Bronchial epithelial cell (primary cell): ENCODE measurements around the gene SAMD10. TPM values are rescaled to one million over a fixed set of nuclear protein-coding genes. Genes with fewer than 3 reads are reported as not detected.
"Not testable (repeated sequence)": the region's sequence is repeated elsewhere in the genome, so short reads cannot be mapped to it uniquely, and the experiment has no call there.

Experiments used
- DNase-seq: peaks from one replicate; pipeline ENCODE4 v3.0.0-alpha.2; 2010; ENCODE audit warnings: low read depth
- FAIRE-seq: peaks from 2 replicates; lab custom pipeline; 2011; peaks lifted over from hg19 to GRCh38; lab: Jason Lieb, UNC
- H3K27me3 ChIP-seq: 2 replicates; pipeline ENCODE4 v1.5.1; 2011; ENCODE audit warnings: low read length; ENCODE audit not compliant: control insufficient read depth, insufficient read depth
- H3K36me3 ChIP-seq: 2 replicates; pipeline ENCODE4 v1.5.1; 2011; ENCODE audit warnings: low read length; ENCODE audit not compliant: control insufficient read depth, insufficient read depth
- H3K4me3 ChIP-seq: 2 replicates; pipeline ENCODE4 v1.5.1; 2011; ENCODE audit warnings: mild to moderate bottlenecking, low read depth, low read length, control low read depth
- CTCF ChIP-seq: IDR thresholded peaks from 2 replicates; pipeline ENCODE4 v1.5.1; 2011; ENCODE audit warnings: mild to moderate bottlenecking, moderate library complexity, low read length, control low read depth, inconsistent platforms; ENCODE audit not compliant: insufficient read depth, severe bottlenecking
- total RNA-seq: library from RNA; depleted of rRNA; stranded (reverse); fragments of >200 nt; gene quantifications from 2 replicates; pipeline ENCODE4 v1.2.1, GENCODE V29; 2014

SAMD10 gene
- total RNA-seq, 1 donor from 2014 or later: 1.1 TPM

DNA sequence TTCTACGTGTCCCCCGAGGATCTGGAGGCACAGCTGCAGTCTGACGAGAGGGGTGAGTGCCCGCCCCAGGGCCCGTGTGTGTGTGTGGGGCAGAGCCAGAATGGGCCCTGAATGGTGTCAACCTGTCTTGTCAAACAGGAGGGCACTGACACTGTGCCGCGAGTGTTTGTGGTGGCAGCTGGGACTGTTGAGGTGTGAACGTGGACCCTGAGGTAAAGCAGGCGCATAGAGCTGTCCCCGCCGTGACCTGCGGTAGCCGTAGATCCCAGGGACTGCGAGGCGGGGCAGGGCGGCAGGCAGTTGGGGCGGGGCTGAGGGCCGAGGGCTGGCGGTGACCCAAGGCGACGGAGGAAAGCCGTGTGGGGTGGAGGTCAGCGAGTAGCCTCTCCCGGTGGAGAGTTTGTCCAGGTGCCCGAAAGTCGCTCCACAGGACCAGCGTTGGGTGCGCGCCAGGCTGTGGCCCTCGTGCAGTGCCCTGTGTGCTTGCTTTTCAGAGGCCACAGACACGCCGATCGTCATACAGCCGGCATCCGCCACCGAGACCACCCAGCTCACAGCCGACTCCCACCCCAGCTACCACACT is 48.4 kb downstream of the SAMD10 start:
- no peak overlapping the region for H3K4me3 ChIP-seq
- FAIRE-seq (no peak), DNase-seq (no peak)
- peaks cover 47% of the 10 kb centered on the region for H3K36me3 ChIP-seq
- H3K27me3 ChIP-seq: no peaks in the 10 kb centered on the region
- no peak for TF ChIP-seq CTCF

GRCh38 chr20:63929473-63929883 is 50.0 kb downstream of the SAMD10 start:
- peaks cover 40% of the 10 kb centered on the region for H3K36me3 ChIP-seq
- not testable (repeated sequence) for DNase-seq, H3K27me3 ChIP-seq, FAIRE-seq, H3K4me3 ChIP-seq

DNA sequence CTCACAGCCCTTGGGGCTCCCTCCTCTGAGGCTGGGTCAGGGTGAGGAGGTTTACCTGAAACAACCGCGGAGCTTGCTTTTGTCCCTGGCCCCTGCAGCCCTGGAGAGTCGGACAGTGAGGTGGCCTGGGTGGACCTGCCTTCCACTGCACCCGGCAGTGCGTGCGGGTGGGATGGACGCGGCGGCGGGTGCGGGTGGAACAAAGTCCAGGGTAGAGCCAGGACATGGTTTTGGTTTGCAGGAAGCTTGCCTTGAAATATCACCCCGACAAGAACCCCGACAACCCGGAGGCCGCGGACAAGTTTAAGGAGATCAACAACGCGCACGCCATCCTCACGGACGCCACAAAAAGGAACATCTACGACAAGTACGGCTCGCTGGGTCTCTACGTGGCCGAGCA is 50.4 kb downstream of the SAMD10 start:
- DNase-seq: no peak
- Histone ChIP-seq H3K27me3 (no peaks in the 10 kb centered on the region), H3K4me3 (no peak overlapping the region), H3K36me3 (peaks cover 41% of the 10 kb centered on the region)
- no peak for TF ChIP-seq CTCF
- FAIRE-seq: no peak

DNA sequence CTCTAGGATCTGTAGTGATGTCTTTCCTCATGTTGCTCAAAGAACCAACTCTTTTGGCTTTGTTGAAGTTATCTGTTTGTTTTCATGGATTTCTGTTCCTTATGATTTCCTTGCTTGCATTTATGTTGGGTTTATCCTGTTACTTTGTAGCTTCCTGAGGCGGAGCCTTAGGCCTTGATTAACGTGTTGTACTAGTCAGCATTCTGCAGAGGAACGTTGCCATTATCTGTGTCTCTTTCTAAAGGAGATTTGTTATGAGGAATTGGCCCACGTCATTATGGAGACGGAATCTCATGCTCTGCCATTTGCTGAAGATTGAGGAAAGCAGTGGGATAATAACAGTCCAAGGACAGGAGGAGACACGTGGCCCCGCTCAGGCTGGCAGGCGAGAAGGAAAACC is 53.1 kb downstream of the SAMD10 start:
- Histone ChIP-seq H3K36me3 (peaks cover 27% of the 10 kb centered on the region), H3K4me3 (no peak overlapping the region), H3K27me3 (no peaks in the 10 kb centered on the region)
- no peak for FAIRE-seq
- no peak for DNase-seq
- no peak for TF ChIP-seq CTCF

- no peak overlapping the region for H3K4me3 ChIP-seq
- DNase-seq (no peak), FAIRE-seq (no peak)
- H3K27me3 ChIP-seq: no peaks in the 10 kb centered on the region
- peaks cover 12% of the 10 kb centered on the region for H3K36me3 ChIP-seq
- no peak for TF ChIP-seq CTCF
Measured at GRCh38 chr20:63924241-63924640, 55.2 kb downstream of the SAMD10 start.

Other genes starting within 250 kb of the SAMD10 start
- gene LIME1, start 243.0 kb downstream of the SAMD10 start, total RNA-seq: 0.53 and 2.0 TPM in 2 replicates
- gene SLC2A4RG, start 239.9 kb downstream of the SAMD10 start, total RNA-seq: 14.0 and 21.8 TPM in 2 replicates
- 0.53 and 2.0 TPM in 2 replicates for gene ZBTB46, start 148.4 kb downstream of the SAMD10 start, total RNA-seq
- not detected in 2 replicates for gene ABHD16B, start 118.1 kb downstream of the SAMD10 start, total RNA-seq
- gene TPD52L2, start 114.4 kb downstream of the SAMD10 start, total RNA-seq: 172 and 184 TPM in 2 replicates
- 120 and 121 TPM in 2 replicates for gene DNAJC5, start 84.5 kb downstream of the SAMD10 start, total RNA-seq
- gene UCKL1, start 23.2 kb downstream of the SAMD10 start, total RNA-seq: 16.8 and 19.0 TPM in 2 replicates
- 4.5 and 6.1 TPM in 2 replicates for gene ZNF512B, start 9.7 kb downstream of the SAMD10 start, total RNA-seq
- 41.0 and 48.4 TPM in 2 replicates for gene PRPF6, start 1.5 kb upstream of the SAMD10 start, total RNA-seq
- 0.53 and 1.2 TPM in 2 replicates for gene C20orf204, start 56.5 kb upstream of the SAMD10 start, total RNA-seq
- not detected in 2 replicates for gene SOX18, start 70.0 kb upstream of the SAMD10 start, total RNA-seq
- gene TCEA2, start 83.6 kb upstream of the SAMD10 start, total RNA-seq: 5.1 and 5.5 TPM in 2 replicates
- gene RGS19, start 99.9 kb upstream of the SAMD10 start, total RNA-seq: 6.1 and 6.7 TPM in 2 replicates
- under 0.01 and 0.13 TPM in 2 replicates for gene OPRL1, start 100.4 kb upstream of the SAMD10 start, total RNA-seq
- gene LKAAEAR1, start 104.8 kb upstream of the SAMD10 start, total RNA-seq: 0.13 TPM in 1 of 2 replicates, not detected in the other
- gene NPBWR2, start 127.9 kb upstream of the SAMD10 start, total RNA-seq: not detected in 2 replicates
- gene MYT1, start 184.8 kb upstream of the SAMD10 start, total RNA-seq: not detected in 2 replicates